GM21447 (cell line): ENCODE data around the gene MCL1.

ENCODE experiments used
- ATAC-seq: cut with Tn5 transposase; IDR thresholded peaks from one replicate; pipeline ENCODE4 v1.9.1; 2021; ENCODE audit not compliant: unreplicated experiment

MCL1 gene

GRCh38 chr1:150543500-150544143 lies 35.8 kb downstream of the MCL1 start:
- no peak for ATAC-seq

- ATAC-seq: no peak
Measured at GRCh38 chr1:150537732-150538684, 41.4 kb downstream of the MCL1 start.

- ATAC-seq: no peak
Measured at GRCh38 chr1:150536836-150537731, 42.3 kb downstream of the MCL1 start.

- ATAC-seq: no peak
Measured at GRCh38 chr1:150535511-150536287, 43.7 kb downstream of the MCL1 start.

GRCh38 chr1:150534002-150534401 lies 45.4 kb downstream of the MCL1 start:
- no peak for ATAC-seq

- ATAC-seq: no peak
Measured at GRCh38 chr1:150532860-150533259, 46.5 kb downstream of the MCL1 start.

GRCh38 chr1:150530491-150531159 lies 48.8 kb downstream of the MCL1 start:
- ATAC-seq: no peak

GRCh38 chr1:150529017-150529416 lies 50.4 kb downstream of the MCL1 start:
- no peak for ATAC-seq

- ATAC-seq: no peak
Measured at GRCh38 chr1:150528196-150528595, 51.2 kb downstream of the MCL1 start.

- ATAC-seq: no peak
Measured at GRCh38 chr1:150525348-150525747, 54.1 kb downstream of the MCL1 start.
